Panc1 (cell line): ENCODE data around the gene PROKR1. TPM values are rescaled to one million over a fixed set of nuclear protein-coding genes. Genes with fewer than 3 reads are reported as not detected.

Experiments used
- ATAC-seq: fragments of 200-7000 bp; cut with Tn5 transposase; 2 replicates; pipeline ENCODE4 v1.9.1; 2020; ENCODE audit warnings: mild to moderate bottlenecking, moderate library complexity
- BruUV-seq: library from RNA; stranded (reverse); fragments of 400-500 nt; replicated peaks from 2 replicates; lab custom pipeline; 2021; lab: Mats Ljungman, UMichigan
- CTCF ChIA-PET: fragments of 300-600 bp; sonication (Branson Sonifier 250); formaldehyde crosslinking; loops from one replicate; lab custom pipeline; 2022; ENCODE audit warnings: antibody characterized with exemption; lab: Charles Lee
- POLR2A ChIA-PET: fragments of 300-600 bp; sonication (Branson Sonifier 250); formaldehyde crosslinking; loops from one replicate; lab custom pipeline; 2022; ENCODE audit warnings: antibody characterized with exemption; lab: Charles Lee
- DNase-seq: peaks from one replicate; pipeline ENCODE4 v3.0.0-alpha.2; 2010; ENCODE audit warnings: low read depth, low spot score
- H3K27ac ChIP-seq: 2 replicates; pipeline ENCODE4 v1.5.1; 2011; ENCODE audit warnings: mild to moderate bottlenecking, low read length, inconsistent platforms
- H3K27me3 ChIP-seq: fragments of 200-500 bp; sonication (Bioruptor generic); 2 replicates; pipeline ENCODE4 v1.6.0; 2014; ENCODE audit warnings: low read length, inconsistent platforms; ENCODE audit not compliant: control insufficient read depth, insufficient read depth
- H3K36me3 ChIP-seq: fragments of 200-500 bp; sonication (Bioruptor generic); 2 replicates; pipeline ENCODE4 v1.5.1; 2014; ENCODE audit warnings: inconsistent platforms, mild to moderate bottlenecking, low read length, moderate library complexity; ENCODE audit not compliant: control insufficient read depth, insufficient read depth
- H3K4me1 ChIP-seq: 2 replicates; pipeline ENCODE4 v1.5.1; 2011; ENCODE audit warnings: inconsistent platforms, mild to moderate bottlenecking, low read length, moderate library complexity; ENCODE audit not compliant: control insufficient read depth, insufficient read depth
- H3K4me3 ChIP-seq, 2 experiments: 2 replicates each; pipeline ENCODE4 v1.5.1; 2011 to 2012; ENCODE audit warnings: low read depth in 2 of 2, low read length in 2 of 2, mild to moderate bottlenecking in 2 of 2, inconsistent platforms in 1 of 2, moderate library complexity in 1 of 2
- H3K9me3 ChIP-seq: fragments of 200-500 bp; sonication (Bioruptor generic); 2 replicates; pipeline ENCODE4 v1.5.1; 2014; ENCODE audit warnings: low read depth, mild to moderate bottlenecking, inconsistent platforms, low read length, moderate library complexity; ENCODE audit not compliant: control insufficient read depth, insufficient read depth
- POLR2AphosphoS5 ChIP-seq: IDR thresholded peaks from 2 replicates; pipeline ENCODE4 v1.6.1; 2012; ENCODE audit warnings: mild to moderate bottlenecking, low read depth, low read length, moderate library complexity
- REST ChIP-seq, 2 experiments: IDR thresholded peaks; 2 replicates each; pipeline ENCODE4 v1.6.1; 2011 to 2012; ENCODE audit warnings: low read depth in 2 of 2, control low read depth in 1 of 2, low read length in 1 of 2, mild to moderate bottlenecking in 1 of 2, moderate library complexity in 1 of 2; ENCODE audit not compliant: insufficient read depth in 1 of 2
- SIN3A ChIP-seq: IDR thresholded peaks from 2 replicates; pipeline ENCODE4 v1.6.1; 2012; ENCODE audit warnings: low read depth, mild to moderate bottlenecking, low read length, moderate library complexity, borderline replicate concordance; ENCODE audit not compliant: insufficient read depth
- TCF7L2 ChIP-seq: IDR thresholded peaks from 2 replicates; pipeline ENCODE4 v1.6.1; 2011; ENCODE audit warnings: mild to moderate bottlenecking, low read depth, low read length, inconsistent platforms
- in situ Hi-C: cut with HindIII; loops from 2 replicates; pipeline ENCODE4 v1.10.0; 2016; ENCODE audit warnings: low sequenced_read_pairs, low pct_unique_long_range_greater_than_20kb
- intact Hi-C: fragments of 100-400 bp; cut with micrococcal nuclease; formaldehyde crosslinking; loops from one replicate; pipeline ENCODE4 v1.10.0; 2022; ENCODE audit not compliant: unreplicated experiment
- total RNA-seq: library from RNA; stranded (reverse); gene quantifications from one replicate; pipeline ENCODE4 v1.2.1, GENCODE V29; 2021; ENCODE audit not compliant: unreplicated experiment
- TF ChIP-seq, protein P1 (sequence below): fragments of 450-650 bp; IDR thresholded peaks from 2 replicates; pipeline ENCODE4 v1.5.1; 2017; ENCODE audit warnings: mild to moderate bottlenecking

The PROKR1 gene
- total RNA-seq, 1 experiment from 2014 or later: not detected

- TF ChIP-seq REST (IDR thresholded peaks at IDR 0.05; ENCODE audit: insufficient read depth in 1 of 2, low read depth in 2 of 2, low read length in 1 of 2): no peak
- no peak for TF ChIP-seq SIN3A
- no peak for TF ChIP-seq TCF7L2
- TF ChIP-seq, protein P1, sequence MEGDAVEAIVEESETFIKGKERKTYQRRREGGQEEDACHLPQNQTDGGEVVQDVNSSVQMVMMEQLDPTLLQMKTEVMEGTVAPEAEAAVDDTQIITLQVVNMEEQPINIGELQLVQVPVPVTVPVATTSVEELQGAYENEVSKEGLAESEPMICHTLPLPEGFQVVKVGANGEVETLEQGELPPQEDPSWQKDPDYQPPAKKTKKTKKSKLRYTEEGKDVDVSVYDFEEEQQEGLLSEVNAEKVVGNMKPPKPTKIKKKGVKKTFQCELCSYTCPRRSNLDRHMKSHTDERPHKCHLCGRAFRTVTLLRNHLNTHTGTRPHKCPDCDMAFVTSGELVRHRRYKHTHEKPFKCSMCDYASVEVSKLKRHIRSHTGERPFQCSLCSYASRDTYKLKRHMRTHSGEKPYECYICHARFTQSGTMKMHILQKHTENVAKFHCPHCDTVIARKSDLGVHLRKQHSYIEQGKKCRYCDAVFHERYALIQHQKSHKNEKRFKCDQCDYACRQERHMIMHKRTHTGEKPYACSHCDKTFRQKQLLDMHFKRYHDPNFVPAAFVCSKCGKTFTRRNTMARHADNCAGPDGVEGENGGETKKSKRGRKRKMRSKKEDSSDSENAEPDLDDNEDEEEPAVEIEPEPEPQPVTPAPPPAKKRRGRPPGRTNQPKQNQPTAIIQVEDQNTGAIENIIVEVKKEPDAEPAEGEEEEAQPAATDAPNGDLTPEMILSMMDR: no peak
- no peak for TF ChIP-seq POLR2AphosphoS5
- H3K9me3 ChIP-seq: no peaks in the 10 kb centered on the region
- ChIA-PET CTCF (no interaction called here), POLR2A (no interaction called here)
- H3K27ac ChIP-seq: no peak overlapping the region
- DNase-seq (no peak), ATAC-seq (no peak)
- in situ Hi-C loops: no loop called here
- intact Hi-C loops: no loop called here
- H3K36me3 ChIP-seq: no peaks in the 10 kb centered on the region
- H3K4me3 ChIP-seq: no peak overlapping the region
- no TSS peak for BruUV-seq
- H3K27me3 ChIP-seq: no peaks in the 10 kb centered on the region
- no peaks in the 10 kb centered on the region for H3K4me1 ChIP-seq
Observed at GRCh38 chr2:68671961-68672360, 28.6 kb downstream of the PROKR1 start.

GRCh38 chr2:68673631-68674030, 30.3 kb downstream of the PROKR1 start:
- no peaks in the 10 kb centered on the region for H3K9me3 ChIP-seq
- H3K4me3 ChIP-seq: no peak overlapping the region
- no peaks in the 10 kb centered on the region for H3K36me3 ChIP-seq
- intact Hi-C loops (no loop called here), in situ Hi-C loops (no loop called here)
- no TSS peak for BruUV-seq
- H3K27me3 ChIP-seq: no peaks in the 10 kb centered on the region
- TF ChIP-seq POLR2AphosphoS5 (no peak), REST (IDR thresholded peaks at IDR 0.05; ENCODE audit: insufficient read depth in 1 of 2, low read depth in 2 of 2, low read length in 1 of 2) (no peak), TCF7L2 (no peak), SIN3A (no peak)
- TF ChIP-seq, protein P1: no peak
- ATAC-seq (no peak), DNase-seq (no peak)
- no peak overlapping the region for H3K27ac ChIP-seq
- no peaks in the 10 kb centered on the region for H3K4me1 ChIP-seq
- ChIA-PET POLR2A (no interaction called here), CTCF (no interaction called here)
